SKM-1 treated with dmso at 0.1 percent for 144 hours (cell line): ENCODE measurements around the gene HNRNPL.
A peak's percentile ranks its signal among the peaks of the same experiment; 100 is the strongest.
"Not testable (repeated sequence)": the region's sequence is repeated elsewhere in the genome, so short reads cannot be mapped to it uniquely, and the experiment has no call there.

ENCODE experiments used
- DNase-seq: peaks from one replicate; lab custom pipeline; 2025; ENCODE audit not compliant: unreplicated experiment; lab: John Stamatoyannopoulos, UW

HNRNPL gene

DNA sequence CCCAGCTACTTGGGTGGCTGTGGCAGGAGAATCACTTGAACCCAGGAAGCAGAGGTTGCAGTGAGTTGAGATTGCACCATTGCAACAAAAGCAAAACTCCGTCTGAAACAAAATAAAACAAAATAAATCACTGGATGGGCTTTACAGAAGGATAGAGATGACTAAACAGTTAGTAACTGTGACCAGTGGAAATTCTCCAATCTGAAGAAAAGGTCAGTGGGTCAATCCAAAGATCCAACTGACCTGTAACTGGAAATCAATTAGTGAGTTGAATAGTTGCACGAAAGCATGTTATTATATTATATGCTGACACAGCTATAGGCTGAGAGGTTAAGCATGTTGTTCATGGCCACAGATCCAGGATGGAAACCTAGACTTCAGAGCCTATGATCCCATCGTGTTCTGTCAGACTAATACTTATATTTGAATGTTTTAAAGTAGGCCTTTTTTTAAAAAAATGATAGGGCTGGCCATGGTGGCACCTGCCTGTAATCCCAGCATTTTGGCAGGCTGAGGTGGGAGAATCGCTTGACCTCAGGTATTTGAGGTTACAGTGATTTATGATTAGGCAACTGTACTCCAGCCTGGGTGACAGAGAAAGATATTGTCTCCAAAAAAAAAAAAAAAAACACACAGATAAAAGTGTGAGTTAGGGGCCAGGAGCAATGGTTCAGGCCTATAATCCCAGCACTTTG, 19.6 kb downstream of the HNRNPL start:
- no peak for DNase-seq

- DNase-seq = peak; percentile 17
These were observed 20.6 kb downstream of the HNRNPL start for GRCh38 chr19:38829203-38829602.

- no peak for DNase-seq
These were observed 22.8 kb downstream of the HNRNPL start for GRCh38 chr19:38826856-38827551.

GRCh38 chr19:38825936-38826335, 23.9 kb downstream of the HNRNPL start:
- not testable (repeated sequence) for DNase-seq

DNA sequence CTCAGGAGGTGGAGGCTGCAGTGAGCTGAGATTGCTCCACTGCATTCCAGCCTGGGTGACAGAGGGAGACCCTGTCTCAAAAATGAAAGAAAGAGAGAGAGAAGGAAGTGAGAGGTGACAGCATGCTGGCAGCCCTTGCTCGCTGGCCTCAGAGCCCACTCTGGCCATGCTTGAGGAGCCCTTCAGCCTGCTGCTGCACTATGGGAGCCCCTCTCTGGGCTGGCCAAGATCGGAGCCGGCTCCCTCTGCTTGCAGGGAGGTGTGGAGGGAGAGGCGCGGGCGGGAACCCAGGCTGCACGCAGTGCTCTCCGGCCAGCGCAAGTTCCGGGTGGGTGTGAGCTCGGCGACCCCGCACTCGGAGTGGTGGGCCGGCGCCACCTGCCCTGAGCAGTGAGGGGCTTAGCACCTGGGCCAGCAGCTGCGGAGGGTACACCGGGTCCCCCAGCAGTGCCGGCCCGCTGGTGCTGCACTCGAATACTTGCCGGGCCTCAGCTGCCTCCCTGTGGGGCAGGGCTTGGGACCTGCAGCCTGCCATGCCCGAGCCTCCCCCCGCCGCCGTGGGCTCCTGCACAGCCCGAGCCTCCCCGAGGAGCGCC, 28.5 kb downstream of the HNRNPL start:
- not testable (repeated sequence) for DNase-seq

DNA sequence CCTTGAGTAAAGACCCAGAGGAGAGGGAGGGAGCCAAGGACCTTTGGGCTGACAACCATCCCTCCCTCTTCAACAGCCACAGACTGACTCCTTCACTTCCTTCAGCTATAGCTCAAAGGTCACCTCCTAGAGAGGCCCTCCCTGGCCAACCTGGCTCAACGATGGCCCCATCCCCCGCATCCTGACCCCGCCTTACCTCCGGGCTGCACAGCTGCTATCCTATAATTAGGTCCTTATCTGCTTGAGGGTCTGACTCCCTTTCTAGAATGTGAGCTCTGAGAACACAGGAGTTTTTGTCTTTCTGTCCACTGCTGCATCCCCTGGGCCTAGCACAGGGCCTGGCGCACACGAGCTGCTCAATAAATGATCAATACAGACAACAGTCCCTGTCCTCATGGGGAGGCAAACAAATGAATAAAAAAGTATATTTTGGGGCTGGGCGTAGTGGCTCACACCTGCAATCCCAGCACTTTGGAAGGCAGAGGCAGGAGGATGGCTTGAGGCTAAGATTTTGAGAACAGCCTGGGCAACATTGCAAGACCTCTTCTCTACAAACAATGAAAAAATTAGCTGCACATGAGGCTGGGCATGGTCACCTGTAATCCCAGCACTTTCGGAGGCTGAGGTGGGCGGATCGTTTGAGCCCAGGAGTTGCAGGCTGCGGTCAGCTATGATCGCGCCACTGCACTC, 30.4 kb downstream of the HNRNPL start:
- DNase-seq = no peak

DNA sequence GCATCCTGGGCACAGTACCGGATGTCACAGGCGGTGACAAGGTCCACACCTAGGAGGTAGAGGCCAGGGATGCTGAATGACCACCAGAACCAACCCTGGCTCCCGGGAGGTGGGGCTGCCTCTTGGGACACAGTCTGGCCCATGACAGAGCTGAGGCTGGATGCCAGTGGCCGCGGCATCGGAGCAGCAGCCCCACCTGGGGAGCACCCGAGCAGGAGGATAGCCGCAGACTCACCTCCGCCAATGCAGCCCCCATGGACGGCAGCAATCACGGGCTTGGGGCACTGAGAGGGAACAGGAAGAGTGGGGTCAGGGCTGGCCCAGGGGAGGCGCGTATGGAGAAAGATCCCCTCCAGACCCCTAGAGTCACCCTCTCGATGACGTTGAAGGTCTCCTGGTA, 32.7 kb downstream of the HNRNPL start:
- DNase-seq = no peak

DNA sequence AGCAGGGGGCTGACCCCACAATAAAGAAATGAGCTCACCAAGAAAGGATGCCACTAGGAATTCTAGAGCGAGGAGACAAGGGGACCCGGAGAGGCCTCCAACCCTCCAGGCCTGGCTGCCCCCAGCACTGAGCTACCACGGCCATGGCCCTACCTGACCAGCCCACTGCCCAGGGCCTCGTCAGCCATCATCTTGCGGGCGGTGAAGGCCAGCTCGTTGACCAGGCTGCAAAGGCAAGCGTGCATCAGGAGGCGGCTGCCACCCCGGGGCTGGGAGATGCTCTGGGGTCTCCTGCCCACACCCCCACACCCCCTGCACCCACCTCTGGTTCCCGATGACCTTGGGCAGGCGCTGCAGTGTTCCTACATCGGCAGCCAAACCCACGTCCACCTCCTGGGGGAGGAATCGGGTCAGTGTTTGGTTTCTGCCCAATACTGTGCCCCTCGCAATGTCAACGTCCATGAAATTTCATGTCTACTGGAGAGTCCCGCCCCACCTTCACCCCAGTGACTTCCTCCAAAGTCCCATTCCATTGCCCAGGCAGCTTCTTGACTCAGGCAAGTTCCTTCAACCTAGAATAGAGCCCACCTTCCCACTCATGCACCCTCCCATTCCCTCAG, 33.5 kb downstream of the HNRNPL start:
- DNase-seq = no peak

- no peak for DNase-seq
These were observed 34.5 kb downstream of the HNRNPL start for GRCh38 chr19:38815059-38816001.

DNA sequence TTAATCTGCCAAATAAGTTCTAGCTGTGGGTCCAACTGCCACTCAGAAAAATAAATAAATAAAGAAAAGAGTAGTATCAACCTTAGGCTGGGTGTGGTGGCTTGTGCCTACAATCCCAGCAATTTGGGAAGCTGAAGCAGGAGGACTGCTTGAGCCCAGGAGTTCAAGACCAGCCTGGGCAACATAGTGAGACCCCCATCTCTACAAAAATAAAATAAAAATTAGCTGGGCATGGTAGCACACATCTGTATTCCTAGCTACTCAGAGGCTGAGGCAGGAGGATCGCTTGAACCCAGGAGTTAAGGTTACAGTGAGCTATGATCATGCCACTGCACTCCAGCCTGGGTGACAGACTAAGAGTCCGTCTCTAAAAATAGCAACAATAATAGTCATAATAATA, 35.9 kb downstream of the HNRNPL start:
- DNase-seq = not testable (repeated sequence)

DNA sequence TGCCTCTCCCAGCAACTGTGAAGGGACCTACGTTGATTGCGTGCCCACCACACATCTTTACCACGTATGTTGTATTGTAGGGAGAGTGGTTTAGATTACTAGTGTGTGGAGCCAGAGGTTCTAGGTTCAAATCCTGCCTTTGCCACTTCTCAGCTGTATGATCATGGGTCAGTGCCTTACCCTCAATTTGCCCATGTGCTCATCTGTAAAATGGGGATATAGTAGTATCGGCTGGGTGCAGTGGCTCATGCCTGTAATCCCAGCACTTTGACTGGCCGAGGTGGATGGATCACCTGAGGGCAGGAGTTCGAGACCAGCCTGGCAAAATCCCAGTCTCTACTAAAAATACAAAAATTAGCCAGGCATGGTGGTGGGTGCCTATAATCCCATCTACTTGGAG, 36.5 kb downstream of the HNRNPL start:
- no peak for DNase-seq

GRCh38 chr19:38812841-38813320, 36.9 kb downstream of the HNRNPL start, which contains the start of gene LGALS4:
LGALS4 (minus strand) TSS chr19:38812945; CDS start chr19:38812886, 59 bp downstream.
- no peak for DNase-seq

GRCh38 chr19:38812009-38812840, 37.6 kb downstream of the HNRNPL start:
- no peak for DNase-seq

GRCh38 chr19:38809592-38810252, 40.1 kb downstream of the HNRNPL start:
- no peak for DNase-seq

DNA sequence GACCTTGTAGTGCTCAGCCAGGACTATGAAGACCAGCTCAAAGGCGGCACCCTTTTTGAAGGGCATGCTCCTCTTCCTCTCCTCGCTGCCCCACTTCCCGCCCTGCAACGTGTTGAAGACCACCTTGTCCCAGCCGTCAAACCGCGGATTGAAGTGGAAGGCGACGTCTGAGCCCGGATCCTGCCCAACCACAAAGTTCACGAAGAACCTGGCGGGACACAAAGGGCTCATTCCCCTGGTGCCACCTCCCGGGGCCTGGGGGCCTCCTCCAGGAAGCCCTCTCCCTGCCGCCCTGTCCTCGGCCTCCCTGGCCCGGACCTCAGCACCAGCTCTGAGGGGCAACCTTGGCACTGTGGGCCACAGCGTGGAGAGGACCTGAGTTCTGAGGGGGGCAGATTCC, 41.0 kb downstream of the HNRNPL start:
- DNase-seq = no peak

DNA sequence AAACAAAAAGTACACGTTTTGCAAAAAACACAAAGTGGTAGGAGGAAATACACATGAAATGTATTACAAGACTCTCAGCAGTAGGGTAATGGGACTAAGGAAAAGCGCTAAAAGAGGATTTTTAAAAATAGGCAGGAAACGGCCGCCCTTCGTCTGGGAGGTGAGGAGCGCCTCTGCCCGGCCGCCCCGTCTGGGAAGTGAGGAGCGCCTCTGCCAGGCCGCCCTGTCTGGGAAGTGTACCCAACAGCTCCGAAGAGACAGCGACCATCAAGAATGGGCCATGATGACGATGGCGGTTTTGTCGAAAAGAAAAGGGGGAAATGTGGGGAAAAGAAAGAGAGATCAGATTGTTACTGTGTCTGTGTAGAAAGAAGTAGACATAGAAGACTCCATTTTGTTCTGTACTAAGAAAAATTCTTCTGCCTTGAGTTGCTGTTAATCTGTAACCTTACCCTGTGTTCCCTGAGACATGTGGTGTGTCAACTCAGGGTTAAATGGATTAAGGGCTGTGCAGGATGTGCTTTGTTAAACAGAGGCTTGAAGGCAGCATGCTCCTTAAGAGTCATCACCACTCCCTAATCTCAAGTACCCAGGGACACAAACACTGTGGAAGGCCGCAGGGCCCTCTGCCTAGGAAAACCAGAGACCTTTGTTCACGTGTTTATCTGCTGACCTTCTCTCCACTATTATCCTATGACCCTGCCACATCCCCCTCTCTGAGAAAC, 42.2 kb downstream of the HNRNPL start:
- DNase-seq = not testable (repeated sequence)

DNA sequence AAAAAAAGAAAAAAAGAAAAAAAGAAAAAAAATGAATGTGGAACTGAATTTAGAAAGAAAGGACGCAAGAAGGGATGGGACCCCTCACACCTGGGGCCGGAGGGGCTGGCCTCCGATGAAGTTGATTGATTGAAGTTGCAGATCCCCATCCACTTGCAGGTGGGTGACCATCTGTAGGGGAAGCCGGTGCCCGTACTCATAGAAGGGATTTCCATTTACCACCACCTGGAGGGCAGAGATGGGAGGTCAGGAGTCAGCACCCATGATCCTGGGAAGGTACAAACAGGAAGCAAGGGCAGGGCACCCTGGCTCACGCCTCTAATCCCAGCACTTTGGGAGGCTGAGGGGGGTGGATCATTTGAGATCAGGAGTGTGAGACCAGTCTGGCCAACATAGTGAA, 43.4 kb downstream of the HNRNPL start:
- no peak for DNase-seq

GRCh38 chr19:38805180-38805579, 44.6 kb downstream of the HNRNPL start:
- no peak for DNase-seq
